SK-N-SH treated with all-trans-retinoic acid at 6 μM for 48 hours (cell line): ENCODE measurements around the gene ACE.

Source experiments
- ATAC-seq: fragments of 200-7000 bp; cut with Tn5 transposase; 3 replicates; pipeline ENCODE4 v1.9.1; 2020; ENCODE audit warnings: mild to moderate bottlenecking, moderate library complexity
- ARNTL ChIP-seq: fragments of 450-650 bp; formaldehyde crosslinking; IDR thresholded peaks from 2 replicates; pipeline ENCODE4 v1.5.0; 2020; ENCODE audit warnings: low read depth, mild to moderate bottlenecking, moderate library complexity, borderline replicate concordance
- BACH2 ChIP-seq: fragments of 250-450 bp; sonication (Bioruptor Pico); IDR thresholded peaks from 2 replicates; pipeline ENCODE4 v1.9.0; 2021; ENCODE audit warnings: mild to moderate bottlenecking, borderline replicate concordance
- CREB5 ChIP-seq: fragments of 250-450 bp; sonication (Bioruptor Pico); IDR thresholded peaks from 2 replicates; pipeline ENCODE4 v1.5.1; 2020; ENCODE audit warnings: low read depth, mild to moderate bottlenecking, moderate library complexity
- CSDC2 ChIP-seq: fragments of 250-450 bp; sonication (Bioruptor Pico); IDR thresholded peaks from 2 replicates; pipeline ENCODE4 v1.5.0; 2020; ENCODE audit warnings: mild to moderate bottlenecking, moderate library complexity
- CSRNP3 ChIP-seq: fragments of 250-450 bp; sonication (Bioruptor Pico); IDR thresholded peaks from 2 replicates; pipeline ENCODE4 v1.5.1; 2021; ENCODE audit warnings: mild to moderate bottlenecking, moderate library complexity
- ESRRG ChIP-seq: fragments of 250-450 bp; sonication (Bioruptor Pico); IDR thresholded peaks from 2 replicates; pipeline ENCODE4 v1.6.1; 2021; ENCODE audit warnings: mild to moderate bottlenecking
- GLIS3 ChIP-seq: fragments of 250-450 bp; sonication (Bioruptor Pico); IDR thresholded peaks from 2 replicates; pipeline ENCODE4 v1.5.0; 2020; ENCODE audit warnings: mild to moderate bottlenecking, moderate library complexity
- ISL1 ChIP-seq: fragments of 250-450 bp; sonication (Bioruptor Pico); IDR thresholded peaks from 2 replicates; pipeline ENCODE4 v2.1.2; 2022; ENCODE audit warnings: mild to moderate bottlenecking, moderate library complexity
- OSR1 ChIP-seq: fragments of 250-450 bp; sonication (Bioruptor Pico); IDR thresholded peaks from 2 replicates; pipeline ENCODE4 v1.8.0; 2022; ENCODE audit warnings: moderate library complexity, mild to moderate bottlenecking, inconsistent platforms
- PATZ1 ChIP-seq: fragments of 250-450 bp; sonication (Bioruptor Pico); IDR thresholded peaks from 2 replicates; pipeline ENCODE4 v1.8.0; 2020; ENCODE audit warnings: mild to moderate bottlenecking, moderate library complexity, borderline replicate concordance
- POU6F1 ChIP-seq: fragments of 250-450 bp; sonication (Bioruptor Pico); IDR thresholded peaks from 2 replicates; pipeline ENCODE4 v1.8.0; 2021; ENCODE audit warnings: low read depth, mild to moderate bottlenecking, moderate library complexity, borderline replicate concordance
- PPARA ChIP-seq: fragments of 250-450 bp; sonication (Bioruptor Pico); IDR thresholded peaks from 2 replicates; pipeline ENCODE4 v1.5.0; 2020; ENCODE audit warnings: mild to moderate bottlenecking, borderline replicate concordance
- RARB ChIP-seq: fragments of 250-450 bp; sonication (Bioruptor Pico); IDR thresholded peaks from 2 replicates; pipeline ENCODE4 v1.8.0; 2021; ENCODE audit warnings: mild to moderate bottlenecking, moderate library complexity
- SNAI2 ChIP-seq: fragments of 250-450 bp; sonication (Bioruptor Pico); IDR thresholded peaks from 2 replicates; pipeline ENCODE4 v1.5.0; 2020; ENCODE audit warnings: mild to moderate bottlenecking, moderate library complexity
- TCF4 ChIP-seq: fragments of 250-450 bp; sonication (Bioruptor Pico); IDR thresholded peaks from 2 replicates; pipeline ENCODE4 v1.8.0; 2021; ENCODE audit warnings: mild to moderate bottlenecking, moderate library complexity, borderline replicate concordance
- TOX ChIP-seq: fragments of 250-450 bp; sonication (Bioruptor Pico); IDR thresholded peaks from 2 replicates; pipeline ENCODE4 v1.8.0; 2021; ENCODE audit warnings: mild to moderate bottlenecking, moderate library complexity, borderline replicate concordance
- TSHZ2 ChIP-seq: fragments of 250-450 bp; sonication (Bioruptor Pico); IDR thresholded peaks from 2 replicates; pipeline ENCODE4 v1.5.0; 2020; ENCODE audit warnings: mild to moderate bottlenecking, moderate library complexity
- ZC3H10 ChIP-seq: fragments of 250-450 bp; sonication (Bioruptor Pico); IDR thresholded peaks from 2 replicates; pipeline ENCODE4 v1.5.1; 2021; ENCODE audit warnings: mild to moderate bottlenecking, moderate library complexity
- ZNF565 ChIP-seq: fragments of 450-650 bp; formaldehyde crosslinking; conservative IDR thresholded peaks from 2 replicates; pipeline ENCODE4 v1.5.0; 2020; ENCODE audit warnings: low read depth, mild to moderate bottlenecking, moderate library complexity
- ZNF70 ChIP-seq: fragments of 450-650 bp; formaldehyde crosslinking; IDR thresholded peaks from 2 replicates; pipeline ENCODE4 v1.5.0; 2020; ENCODE audit warnings: mild to moderate bottlenecking, moderate library complexity
- ZNF8 ChIP-seq: fragments of 450-650 bp; formaldehyde crosslinking; IDR thresholded peaks from 2 replicates; pipeline ENCODE4 v1.5.0; 2020; ENCODE audit warnings: mild to moderate bottlenecking, moderate library complexity

ACE gene

GRCh38 chr17:63445954-63446752, 30.7 kb upstream of the ACE start, which contains the start of gene CYB561 (continued):
- peak; percentile 96 for TF ChIP-seq CSDC2
- 0 out of 2 replicates have a peak, but pooled peaks have one; percentile 74 for TF ChIP-seq SNAI2
- no peak for TF ChIP-seq ZNF565 (CRISPR knock-in tag)
- TF ChIP-seq PATZ1 (CRISPR knock-in tag) = no peak

DNA sequence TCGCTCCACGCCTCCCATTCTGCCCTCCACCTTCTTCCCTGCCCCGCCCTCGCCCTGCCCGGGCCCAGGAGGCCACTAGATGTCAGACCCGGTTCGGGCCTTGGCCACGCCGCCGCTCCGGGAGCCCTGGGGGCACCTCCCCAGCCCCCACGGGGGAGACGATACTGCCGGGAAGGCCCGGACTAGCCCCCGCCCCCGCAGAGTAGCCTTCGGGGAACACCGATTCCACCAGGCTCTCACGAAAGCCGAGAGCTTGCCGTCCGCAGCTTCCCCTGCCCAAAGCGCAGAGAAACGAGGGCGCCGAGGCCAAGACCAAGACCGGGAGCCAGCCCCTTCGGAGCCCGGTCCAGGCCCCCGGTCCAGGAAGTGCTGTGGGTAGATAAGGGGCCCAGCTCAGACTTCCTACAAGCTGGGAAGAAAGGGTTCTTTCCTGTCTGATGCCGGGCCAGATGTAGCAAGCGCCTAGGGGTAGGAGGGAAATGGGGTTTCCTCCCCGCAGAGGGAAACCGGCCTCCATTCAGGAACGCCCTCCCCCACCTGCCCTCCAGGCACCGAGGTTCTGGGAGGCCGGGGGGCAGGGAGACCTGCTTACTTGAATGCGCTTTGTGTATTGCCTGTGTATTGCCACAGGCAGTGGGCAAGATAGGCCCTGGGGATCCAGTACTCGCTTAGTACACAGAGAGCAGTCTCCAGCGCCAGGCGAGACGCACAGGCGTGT, 29.9 kb upstream of the ACE start:
- ATAC-seq = no peak
- TF ChIP-seq RARB (CRISPR knock-in tag) = no peak
- TF ChIP-seq ESRRG (CRISPR knock-in tag) = no peak
- TF ChIP-seq ISL1 = no peak
- no peak for TF ChIP-seq BACH2 (CRISPR knock-in tag)
- no peak for TF ChIP-seq SNAI2
- TF ChIP-seq CREB5 (CRISPR knock-in tag) = no peak
- TF ChIP-seq CSRNP3 (CRISPR knock-in tag) = no peak
- no peak for TF ChIP-seq CSDC2
- no peak for TF ChIP-seq TCF4 (CRISPR knock-in tag)
- TF ChIP-seq ARNTL = no peak
- TF ChIP-seq OSR1 (CRISPR knock-in tag) = no peak
- TF ChIP-seq GLIS3 (CRISPR knock-in tag) = no peak
- TF ChIP-seq PATZ1 (CRISPR knock-in tag) = no peak
- no peak for TF ChIP-seq PPARA (CRISPR knock-in tag)
- TF ChIP-seq POU6F1 (CRISPR knock-in tag) = no peak
- no peak for TF ChIP-seq ZC3H10 (CRISPR knock-in tag)
- TF ChIP-seq ZNF8 = no peak

GRCh38 chr17:63447471-63448009, 29.3 kb upstream of the ACE start:
- no peak for ATAC-seq
- no peak for TF ChIP-seq ZNF565 (CRISPR knock-in tag)
- TF ChIP-seq ISL1 = no peak
- TF ChIP-seq TSHZ2 (CRISPR knock-in tag) = no peak
- TF ChIP-seq SNAI2 = no peak
- no peak for TF ChIP-seq RARB (CRISPR knock-in tag)
- no peak for TF ChIP-seq ZC3H10 (CRISPR knock-in tag)
- TF ChIP-seq POU6F1 (CRISPR knock-in tag) = no peak
- TF ChIP-seq PPARA (CRISPR knock-in tag) = no peak
- TF ChIP-seq ZNF70 (CRISPR knock-in tag) = no peak
- TF ChIP-seq GLIS3 (CRISPR knock-in tag) = no peak
- TF ChIP-seq BACH2 (CRISPR knock-in tag) = no peak
- no peak for TF ChIP-seq TOX
